Osteocyte (in vitro differentiated cells): ENCODE results near the gene ABI3. TPM values are rescaled to one million over a fixed set of nuclear protein-coding genes. Genes with fewer than 3 reads are reported as not detected.

Source experiments
- DNase-seq: peaks from one replicate; pipeline ENCODE4 v3.0.0; 2021; ENCODE audit warnings: mixed read lengths; ENCODE audit not compliant: unreplicated experiment; ENCODE audit errors: extremely low spot score
- H3K27ac Mint-ChIP-seq: one replicate; pipeline ENCODE4 v1.8.0; 2021; ENCODE audit warnings: mild to moderate bottlenecking, mixed read lengths; ENCODE audit not compliant: unreplicated experiment
- H3K27me3 Mint-ChIP-seq: one replicate; pipeline ENCODE4 v1.8.0; 2021; ENCODE audit warnings: mixed read lengths; ENCODE audit not compliant: unreplicated experiment
- H3K36me3 Mint-ChIP-seq: one replicate; pipeline ENCODE4 v1.8.0; 2021; ENCODE audit warnings: mixed read lengths; ENCODE audit not compliant: unreplicated experiment
- H3K4me1 Mint-ChIP-seq: one replicate; pipeline ENCODE4 v1.8.0; 2021; ENCODE audit warnings: mixed read lengths; ENCODE audit not compliant: unreplicated experiment
- H3K4me3 Mint-ChIP-seq: one replicate; pipeline ENCODE4 v1.8.0; 2021; ENCODE audit warnings: mild to moderate bottlenecking, moderate library complexity, mixed read lengths; ENCODE audit not compliant: unreplicated experiment
- H3K9me3 Mint-ChIP-seq: one replicate; pipeline ENCODE4 v1.8.0; 2021; ENCODE audit warnings: mixed read lengths; ENCODE audit not compliant: unreplicated experiment
- total RNA-seq: library from RNA; stranded (reverse); gene quantifications from 2 replicates; pipeline ENCODE4 v1.2.1, GENCODE V29; 2021
- TF ChIP-seq, protein P1 (sequence below): fragments of 200-600 bp; sonication (generic); IDR thresholded peaks from 2 replicates; pipeline ENCODE4 v1.5.0; 2021; ENCODE audit warnings: antibody characterized with exemption, mild to moderate bottlenecking, moderate library complexity

Gene ABI3
- total RNA-seq, 1 donor from 2014 or later: 0.19 TPM

DNA sequence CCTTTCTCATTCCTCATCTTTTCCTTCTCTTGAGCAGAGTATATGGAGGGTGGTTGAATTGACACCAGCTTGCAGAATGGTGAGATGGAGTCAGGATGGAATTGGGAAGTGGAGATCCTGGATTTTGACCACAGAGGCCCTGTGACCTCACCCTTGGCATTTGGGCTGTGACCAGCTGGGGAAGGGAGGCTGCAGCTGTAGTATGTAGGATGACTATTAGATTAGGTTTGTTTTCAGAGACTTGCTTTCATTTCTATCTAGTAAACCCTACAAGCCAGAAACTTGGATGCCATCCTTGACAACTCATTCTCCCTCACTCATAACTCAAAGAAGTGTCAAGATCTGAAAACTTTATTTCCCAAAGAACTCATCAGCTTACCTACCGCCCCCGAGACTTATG is 6.0 kb upstream of the ABI3 start:
- Mint-ChIP-seq H3K27me3 (peaks cover 25% of the 10 kb centered on the region), H3K36me3 (no peaks in the 10 kb centered on the region), H3K27ac (no peak overlapping the region), H3K9me3 (no peaks in the 10 kb centered on the region), H3K4me1 (peaks cover 8% of the 10 kb centered on the region), H3K4me3 (no peak overlapping the region)
- DNase-seq: no peak
- TF ChIP-seq, protein P1, sequence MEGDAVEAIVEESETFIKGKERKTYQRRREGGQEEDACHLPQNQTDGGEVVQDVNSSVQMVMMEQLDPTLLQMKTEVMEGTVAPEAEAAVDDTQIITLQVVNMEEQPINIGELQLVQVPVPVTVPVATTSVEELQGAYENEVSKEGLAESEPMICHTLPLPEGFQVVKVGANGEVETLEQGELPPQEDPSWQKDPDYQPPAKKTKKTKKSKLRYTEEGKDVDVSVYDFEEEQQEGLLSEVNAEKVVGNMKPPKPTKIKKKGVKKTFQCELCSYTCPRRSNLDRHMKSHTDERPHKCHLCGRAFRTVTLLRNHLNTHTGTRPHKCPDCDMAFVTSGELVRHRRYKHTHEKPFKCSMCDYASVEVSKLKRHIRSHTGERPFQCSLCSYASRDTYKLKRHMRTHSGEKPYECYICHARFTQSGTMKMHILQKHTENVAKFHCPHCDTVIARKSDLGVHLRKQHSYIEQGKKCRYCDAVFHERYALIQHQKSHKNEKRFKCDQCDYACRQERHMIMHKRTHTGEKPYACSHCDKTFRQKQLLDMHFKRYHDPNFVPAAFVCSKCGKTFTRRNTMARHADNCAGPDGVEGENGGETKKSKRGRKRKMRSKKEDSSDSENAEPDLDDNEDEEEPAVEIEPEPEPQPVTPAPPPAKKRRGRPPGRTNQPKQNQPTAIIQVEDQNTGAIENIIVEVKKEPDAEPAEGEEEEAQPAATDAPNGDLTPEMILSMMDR: no peak

DNA sequence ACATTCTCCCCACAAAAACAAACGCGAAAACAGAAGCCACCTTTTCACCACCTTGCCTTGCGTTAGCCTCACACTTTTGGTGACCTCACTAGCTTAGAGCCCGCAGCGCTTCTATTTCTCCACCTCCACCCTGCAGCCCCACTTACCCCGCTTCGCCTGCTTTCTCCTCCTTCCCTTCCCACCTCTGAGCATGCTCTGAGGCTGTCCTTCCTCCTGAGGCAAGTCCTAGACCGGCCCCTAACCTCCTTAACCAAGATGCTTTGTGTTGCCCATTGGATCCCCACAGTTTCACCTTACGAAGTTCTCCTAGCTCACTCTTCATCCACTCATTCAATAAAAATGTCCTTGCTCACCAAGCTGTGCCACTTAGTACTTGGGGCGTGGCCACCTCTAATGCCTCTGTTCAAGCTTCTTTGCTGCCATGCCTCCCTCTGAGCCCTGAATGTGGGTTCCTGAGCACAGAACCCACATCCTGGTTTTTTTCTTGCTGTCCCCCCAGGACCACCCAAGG is 1.4 kb upstream of the ABI3 start:
- H3K27ac Mint-ChIP-seq: no peak overlapping the region
- H3K4me3 Mint-ChIP-seq: no peak overlapping the region
- peaks cover 21% of the 10 kb centered on the region for H3K4me1 Mint-ChIP-seq

GRCh38 chr17:49213399-49213798 is 2.9 kb downstream of the ABI3 start:
- Mint-ChIP-seq H3K9me3 (no peaks in the 10 kb centered on the region), H3K4me3 (no peak overlapping the region), H3K4me1 (peaks cover 22% of the 10 kb centered on the region), H3K36me3 (no peaks in the 10 kb centered on the region), H3K27me3 (no peaks in the 10 kb centered on the region), H3K27ac (no peak overlapping the region)
- DNase-seq: no peak
- TF ChIP-seq, protein P1: no peak

More for the DNA sequence above, 1.4 kb upstream of the ABI3 start:
- H3K9me3 Mint-ChIP-seq: no peaks in the 10 kb centered on the region
- DNase-seq: no peak
- TF ChIP-seq, protein P1: no peak
- H3K27me3 Mint-ChIP-seq: peaks cover 8% of the 10 kb centered on the region
- H3K36me3 Mint-ChIP-seq: no peaks in the 10 kb centered on the region

DNA sequence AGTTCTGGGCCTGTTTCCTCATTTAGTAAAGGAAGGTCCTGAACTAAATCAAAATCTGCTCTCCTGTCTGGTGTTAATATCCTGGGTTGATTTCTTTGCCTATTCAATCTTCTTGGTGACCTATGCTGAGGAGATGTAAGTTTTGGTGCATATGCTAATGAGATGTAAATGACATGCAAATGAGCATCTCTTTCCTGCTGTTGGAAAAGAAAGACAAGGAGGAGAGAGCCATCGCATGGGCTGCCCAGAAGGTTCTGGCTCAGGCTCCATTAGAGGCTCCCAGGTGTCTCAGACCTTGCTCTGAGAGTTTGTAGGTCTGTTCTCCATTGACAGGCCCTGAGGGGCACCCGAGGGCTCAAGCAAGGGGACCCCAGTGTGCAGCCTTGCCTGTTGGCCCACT is 3.3 kb downstream of the ABI3 start:
- Mint-ChIP-seq H3K27me3 (no peaks in the 10 kb centered on the region), H3K9me3 (no peaks in the 10 kb centered on the region), H3K27ac (no peak overlapping the region), H3K4me1 (peaks cover 21% of the 10 kb centered on the region), H3K4me3 (no peak overlapping the region), H3K36me3 (no peaks in the 10 kb centered on the region)
- TF ChIP-seq, protein P1: no peak
- DNase-seq: no peak

GRCh38 chr17:49214676-49215360 is 4.3 kb downstream of the ABI3 start:
- TF ChIP-seq, protein P1: no peak
- H3K27ac Mint-ChIP-seq: no peak overlapping the region
- no peaks in the 10 kb centered on the region for H3K36me3 Mint-ChIP-seq
- peaks cover 12% of the 10 kb centered on the region for H3K4me1 Mint-ChIP-seq
- H3K27me3 Mint-ChIP-seq: no peaks in the 10 kb centered on the region
- no peak for DNase-seq
- H3K4me3 Mint-ChIP-seq: no peak overlapping the region
- H3K9me3 Mint-ChIP-seq: no peaks in the 10 kb centered on the region
